GM12878 (cell line): Measurements from ENCODE around the gene INIP. TPM values are rescaled to one million over a fixed set of nuclear protein-coding genes. Genes with fewer than 3 reads are reported as not detected.

Experiments
- ATAC-seq: fragments of 200-7000 bp; cut with Tn5 transposase; 3 replicates; pipeline ENCODE4 v1.9.1; 2020; ENCODE audit warnings: mild to moderate bottlenecking, moderate library complexity
- BruUV-seq: library from RNA; stranded (reverse); fragments of 400-500 nt; replicated peaks from 2 replicates; lab custom pipeline; 2021; lab: Mats Ljungman, UMichigan
- CTCF ChIA-PET: fragments of 300-600 bp; sonication (Branson Sonifier 250); formaldehyde crosslinking; extraction: SDS; loops from one replicate; lab custom pipeline; 2021; ENCODE audit warnings: inconsistent platforms; lab: Yijun Ruan, JAX
- POLR2A ChIA-PET: fragments of 350-600 bp; formaldehyde crosslinking; extraction: SDS; loops from one replicate; lab custom pipeline; 2021; ENCODE audit warnings: inconsistent platforms; lab: Charles Lee
- RAD21 ChIA-PET: fragments of 300-600 bp; sonication (Branson Sonifier 250); formaldehyde crosslinking; loops from one replicate; lab custom pipeline; 2023; ENCODE audit warnings: antibody characterized with exemption; ENCODE audit not compliant: unreplicated experiment; lab: Charles Lee
- SMC1A ChIA-PET: fragments of 300-600 bp; sonication (Branson Sonifier 250); formaldehyde crosslinking; loops from one replicate; lab custom pipeline; 2023; ENCODE audit not compliant: unreplicated experiment, uncharacterized antibody; lab: Charles Lee
- DNase-seq: peaks from one replicate; pipeline ENCODE4 v3.0.0-alpha.2; 2011; ENCODE audit warnings: low read depth, low spot score
- FAIRE-seq: peaks from 3 replicates; lab custom pipeline; 2011; peaks lifted over from hg19 to GRCh38; lab: Jason Lieb, UNC
- H2AFZ ChIP-seq: 2 replicates; pipeline ENCODE4 v1.6.0; 2011; ENCODE audit warnings: low read depth, low read length, control low read depth; ENCODE audit not compliant: control insufficient read depth
- H3K27ac ChIP-seq: 2 replicates; pipeline ENCODE4 v1.5.1; 2011; ENCODE audit warnings: control low read depth; ENCODE audit not compliant: control insufficient read depth, insufficient read depth
- H3K27me3 ChIP-seq, 2 experiments: replicated peaks in 1 of 2; 2 replicates each; pipeline versions ENCODE4 v1.6.0 to v1.6.1; 2011; ENCODE audit warnings: low read length in 1 of 2; ENCODE audit not compliant: control insufficient read depth in 2 of 2, insufficient read depth in 2 of 2
- H3K36me3 ChIP-seq, 2 experiments: 2 replicates each; pipeline ENCODE4 v1.5.1; 2011; ENCODE audit warnings: low read length in 1 of 2; ENCODE audit not compliant: control insufficient read depth in 2 of 2, insufficient read depth in 2 of 2
- H3K4me1 ChIP-seq: 2 replicates; pipeline ENCODE4 v1.6.1; 2011; ENCODE audit warnings: mild to moderate bottlenecking, low read length, moderate library complexity, mixed read lengths; ENCODE audit not compliant: control insufficient read depth, insufficient read depth
- H3K4me2 ChIP-seq: 2 replicates; pipeline ENCODE4 v1.6.0; 2011; ENCODE audit warnings: control low read depth; ENCODE audit not compliant: control insufficient read depth, insufficient read depth
- H3K4me3 ChIP-seq: fragments of 200-600 bp; sonication (generic); 2 replicates; pipeline ENCODE4 v1.5.1; 2016
- H3K79me2 ChIP-seq: 2 replicates; pipeline ENCODE4 v1.6.0; 2011; ENCODE audit warnings: low read length; ENCODE audit not compliant: control insufficient read depth, insufficient read depth
- H3K9ac ChIP-seq: 2 replicates; pipeline ENCODE4 v1.8.0; 2011; ENCODE audit warnings: low read length, control low read depth, mixed read lengths; ENCODE audit not compliant: control insufficient read depth, insufficient read depth
- H3K9me3 ChIP-seq: replicated peaks from 3 replicates; pipeline ENCODE4 v1.5.1; 2011; ENCODE audit warnings: mild to moderate bottlenecking, low read length; ENCODE audit not compliant: control insufficient read depth, insufficient read depth
- H4K20me1 ChIP-seq: 2 replicates; pipeline ENCODE4 v1.6.0; 2011; ENCODE audit not compliant: control insufficient read depth, insufficient read depth
- BCL11A ChIP-seq: IDR thresholded peaks from 2 replicates; pipeline ENCODE4 v1.6.1; 2011; ENCODE audit warnings: low read depth, low read length
- BRCA1 ChIP-seq: IDR thresholded peaks from 2 replicates; pipeline ENCODE4 v1.6.1; 2011; ENCODE audit warnings: low read depth, low read length, improper control_type of control experiment
- DPF2 ChIP-seq: fragments of 450-650 bp; IDR thresholded peaks from 2 replicates; pipeline ENCODE4 v1.6.1; 2017; ENCODE audit warnings: mild to moderate bottlenecking
- ESRRA ChIP-seq: IDR thresholded peaks from 2 replicates; pipeline ENCODE4 v1.6.1; 2012; ENCODE audit warnings: mild to moderate bottlenecking, low read length, improper control_type of control experiment
- MLLT1 ChIP-seq: fragments of 450-650 bp; IDR thresholded peaks from 2 replicates; pipeline ENCODE4 v1.6.1; 2016; ENCODE audit warnings: mild to moderate bottlenecking
- RBBP5 ChIP-seq: fragments of 200-600 bp; sonication (generic); conservative IDR thresholded peaks from 2 replicates; pipeline ENCODE4 v1.6.1; 2016
- SIN3A ChIP-seq: IDR thresholded peaks from 2 replicates; pipeline ENCODE4 v1.6.1; 2012; ENCODE audit warnings: low read depth, low read length, improper control_type of control experiment
- SP1 ChIP-seq: IDR thresholded peaks from one replicate; pipeline ENCODE4 v1.6.1; 2011; ENCODE audit warnings: low read depth, low read length
- WGBS: methylation state at CpG from one replicate; pipeline ENCODE4 v1.1.6; 2016; ENCODE audit warnings: low lambda C conversion rate; ENCODE audit not compliant: insufficient replicate concordance, insufficient coverage; ENCODE audit errors: missing lambda C conversion rate; 5-methylcytosine and 5-hydroxymethylcytosine counted together
- in situ Hi-C: fragments of 300-500 bp; cut with MboI; formaldehyde crosslinking; loops from 9 replicates; pipeline ENCODE4 v1.14.3; 2018; ENCODE audit warnings: mixed read lengths
- intact Hi-C: fragments of 100-400 bp; cut with micrococcal nuclease; formaldehyde crosslinking; loops from one replicate; pipeline ENCODE4 v1.14.2; 2022; ENCODE audit not compliant: unreplicated experiment
- polyA plus RNA-seq, 11 experiments: library from polyadenylated mRNA; depleted of rRNA in 4 of 11; unstranded in 6 of 11; stranded (reverse) in 5 of 11; fragments of >200 nt; fragmentation: Nextera tagmentation in 4 of 11; fragmentation: Illumina TruSeq in 1 of 11; extraction: Ambion mirVana in 4 of 11; extraction: Trizol in 1 of 11; gene quantifications; 1 replicate in 1 of 11; 2 replicates in 10 of 11; pipeline versions ENCODE4 v1.2.1 to v1.2.3, GENCODE V29; 2011 to 2016; ENCODE audit warnings: inconsistent platforms in 2 of 11, missing spikeins in 2 of 11, low read depth in 1 of 11
- total RNA-seq, 4 experiments: library from RNA; depleted of rRNA in 3 of 4; stranded (reverse); fragments of >200 nt in 3 of 4; fragmentation: Illumina TruSeq in 1 of 4; extraction: Trizol in 1 of 4; gene quantifications; 2 replicates each; pipeline versions ENCODE4 v1.2.1 to v1.2.3, GENCODE V29; 2013 to 2021
- TF ChIP-seq, protein P1 (sequence below): fragments of 450-650 bp; formaldehyde crosslinking; IDR thresholded peaks from 2 replicates; pipeline ENCODE4 v1.4.0; 2022; ENCODE audit warnings: mild to moderate bottlenecking, moderate library complexity

Gene INIP
- total and polyA plus RNA-seq, 10 of the 15 experiments (the other 5 are each of a cell fraction or from before 2014, with no cell fraction given) = 18.9 to 66.5 (median 37.7) TPM

DNA sequence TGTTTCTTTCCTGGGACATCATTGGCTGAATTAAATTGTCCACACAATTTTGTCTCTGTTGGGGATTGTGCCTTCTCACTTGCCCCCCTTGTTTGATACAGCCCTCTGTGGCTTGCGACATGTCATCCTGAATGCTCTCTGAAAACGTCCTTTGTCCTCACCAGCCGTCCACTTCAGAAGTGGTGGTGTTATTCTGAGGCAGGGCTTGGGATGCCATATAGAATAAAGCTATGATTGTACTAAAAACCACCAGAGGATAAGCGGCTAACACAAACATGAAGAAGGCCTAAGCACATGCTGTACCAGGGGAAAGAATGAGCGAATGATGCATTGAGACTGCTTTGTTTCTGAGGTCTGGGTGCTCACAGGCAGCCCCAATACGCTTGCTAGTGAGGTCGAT lies 29.2 kb upstream of the INIP start:
- no TSS peak for BruUV-seq
- CTCF ChIA-PET = no interaction called here
- intact Hi-C loops (no loop called here), in situ Hi-C loops (no loop called here)
- POLR2A ChIA-PET = no interaction called here
- H2AFZ ChIP-seq = no peak overlapping the region
- ATAC-seq (no peak), DNase-seq (no peak), FAIRE-seq (no peak)
- H3K27me3 ChIP-seq = peaks cover 0 to 2% of the 10 kb centered on the region in 2 experiments; a peak in 1 of 4 replicates
- SMC1A ChIA-PET = interaction anchor here (1.2 kb wide), 1 partner anchor 29 kb away, joined by 3 read pairs; the partner anchor contains the start of gene INIP
- H3K9ac ChIP-seq = no peak overlapping the region
- 80% methylated on average over 7 of the region's 7 CpGs for WGBS
- TF ChIP-seq SP1 = no peak
- H3K4me2 ChIP-seq = no peak overlapping the region
- H3K79me2 ChIP-seq = no peaks in the 10 kb centered on the region
- peaks cover 24% of the 10 kb centered on the region for H3K4me1 ChIP-seq
- no peaks in the 10 kb centered on the region for H4K20me1 ChIP-seq
- H3K9me3 ChIP-seq = no peaks in the 10 kb centered on the region
- H3K4me3 ChIP-seq = no peak overlapping the region
- H3K27ac ChIP-seq = no peak overlapping the region
- RAD21 ChIA-PET = no interaction called here
- no peaks in the 10 kb centered on the region for H3K36me3 ChIP-seq

GRCh38 chr9:112744177-112744576 lies 26.3 kb upstream of the INIP start:
- TF ChIP-seq, protein P1, sequence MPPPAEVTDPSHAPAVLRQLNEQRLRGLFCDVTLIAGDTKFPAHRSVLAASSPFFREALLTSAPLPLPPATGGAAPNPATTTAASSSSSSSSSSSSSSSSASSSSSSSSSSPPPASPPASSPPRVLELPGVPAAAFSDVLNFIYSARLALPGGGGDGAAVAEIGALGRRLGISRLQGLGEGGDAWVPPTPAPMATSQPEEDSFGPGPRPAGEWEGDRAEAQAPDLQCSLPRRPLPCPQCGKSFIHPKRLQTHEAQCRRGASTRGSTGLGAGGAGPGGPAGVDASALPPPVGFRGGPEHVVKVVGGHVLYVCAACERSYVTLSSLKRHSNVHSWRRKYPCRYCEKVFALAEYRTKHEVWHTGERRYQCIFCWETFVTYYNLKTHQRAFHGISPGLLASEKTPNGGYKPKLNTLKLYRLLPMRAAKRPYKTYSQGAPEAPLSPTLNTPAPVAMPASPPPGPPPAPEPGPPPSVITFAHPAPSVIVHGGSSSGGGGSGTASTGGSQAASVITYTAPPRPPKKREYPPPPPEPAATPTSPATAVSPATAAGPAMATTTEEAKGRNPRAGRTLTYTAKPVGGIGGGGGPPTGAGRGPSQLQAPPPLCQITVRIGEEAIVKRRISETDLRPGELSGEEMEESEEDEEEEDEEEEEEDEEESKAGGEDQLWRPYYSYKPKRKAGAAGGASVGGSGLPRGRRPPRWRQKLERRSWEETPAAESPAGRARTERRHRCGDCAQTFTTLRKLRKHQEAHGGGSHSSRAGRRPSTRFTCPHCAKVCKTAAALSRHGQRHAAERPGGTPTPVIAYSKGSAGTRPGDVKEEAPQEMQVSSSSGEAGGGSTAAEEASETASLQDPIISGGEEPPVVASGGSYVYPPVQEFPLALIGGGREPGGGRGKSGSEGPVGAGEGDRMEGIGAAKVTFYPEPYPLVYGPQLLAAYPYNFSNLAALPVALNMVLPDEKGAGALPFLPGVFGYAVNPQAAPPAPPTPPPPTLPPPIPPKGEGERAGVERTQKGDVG (CRISPR knock-in tag) = no peak
- TF ChIP-seq SIN3A (no peak), BCL11A (no peak), DPF2 (no peak), RBBP5 (no peak), BRCA1 (no peak), ESRRA (no peak), MLLT1 (no peak)
- intact Hi-C loops (no loop called here), in situ Hi-C loops (no loop called here)
- no peak overlapping the region for H3K9ac ChIP-seq
- no peak for ATAC-seq
- ChIA-PET POLR2A (no interaction called here), RAD21 (no interaction called here), SMC1A (no interaction called here), CTCF (no interaction called here)
- H3K27me3 ChIP-seq = no peaks in the 10 kb centered on the region
- no peaks in the 10 kb centered on the region for H3K79me2 ChIP-seq
- peaks cover 7% of the 10 kb centered on the region for H3K4me1 ChIP-seq
- no peak overlapping the region for H3K4me3 ChIP-seq
- no peak overlapping the region for H3K4me2 ChIP-seq
- no peaks in the 10 kb centered on the region for H4K20me1 ChIP-seq
- H2AFZ ChIP-seq = no peak overlapping the region
- H3K9me3 ChIP-seq = peaks cover 2% of the 10 kb centered on the region; the same call in 2 of the 3 replicates
- no peak overlapping the region for H3K27ac ChIP-seq
- H3K36me3 ChIP-seq = no peaks in the 10 kb centered on the region
- 68% methylated on average over 4 of the region's 4 CpGs for WGBS
- no TSS peak for BruUV-seq
- no peak for FAIRE-seq
- DNase-seq = no peak
